HG03025 (cell line): ENCODE results near the gene EBPL.
"Not testable (repeated sequence)": the region's sequence is repeated elsewhere in the genome, so short reads cannot be mapped to it uniquely, and the experiment has no call there.

Source experiments
- ATAC-seq: cut with Tn5 transposase; IDR thresholded peaks from one replicate; pipeline ENCODE4 v1.9.1; 2021; ENCODE audit warnings: mild to moderate bottlenecking, moderate library complexity; ENCODE audit not compliant: unreplicated experiment, low FRiP score

EBPL gene

GRCh38 chr13:49636705-49637104 is 54.6 kb downstream of the EBPL start:
- ATAC-seq: no peak

DNA sequence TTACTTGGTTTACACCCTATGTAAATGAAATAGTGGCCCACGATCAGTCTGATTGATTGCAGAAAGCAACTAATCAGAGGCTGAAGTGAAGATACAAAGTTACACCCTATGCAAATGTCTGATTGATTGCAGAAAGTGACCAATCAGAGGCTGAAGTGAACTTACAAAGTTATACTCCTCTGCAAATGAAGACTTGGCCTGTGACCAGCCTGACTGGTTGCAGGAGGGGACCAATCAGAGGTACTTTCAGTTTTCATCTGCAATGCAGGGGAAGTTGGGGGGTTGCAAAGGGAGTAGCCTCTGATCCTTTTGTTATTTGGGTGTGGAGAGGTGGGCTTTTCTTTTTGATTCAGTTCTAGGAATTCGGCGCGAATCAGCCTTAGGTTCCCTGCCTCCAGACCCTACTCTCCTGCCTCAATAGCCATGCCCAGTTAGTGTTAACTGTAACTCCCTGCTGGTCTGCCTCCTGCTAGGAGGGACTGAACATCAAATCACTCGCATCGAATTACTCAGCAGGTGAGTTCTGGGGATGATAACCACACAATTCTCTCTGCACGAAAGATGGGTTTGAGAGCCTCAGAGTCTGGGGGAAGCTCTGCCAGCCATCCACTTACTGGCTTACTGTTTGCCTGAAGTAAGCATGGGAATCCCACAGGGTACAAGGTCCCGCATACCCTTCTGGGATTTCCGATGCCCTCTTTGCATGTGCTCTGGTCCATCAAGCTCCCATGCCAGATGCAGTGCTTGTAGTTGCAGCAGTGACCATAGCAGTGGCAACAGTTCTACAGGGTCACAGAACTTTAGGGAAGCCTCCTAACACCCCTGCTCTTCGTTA is 55.5 kb downstream of the EBPL start:
- ATAC-seq: no peak

DNA sequence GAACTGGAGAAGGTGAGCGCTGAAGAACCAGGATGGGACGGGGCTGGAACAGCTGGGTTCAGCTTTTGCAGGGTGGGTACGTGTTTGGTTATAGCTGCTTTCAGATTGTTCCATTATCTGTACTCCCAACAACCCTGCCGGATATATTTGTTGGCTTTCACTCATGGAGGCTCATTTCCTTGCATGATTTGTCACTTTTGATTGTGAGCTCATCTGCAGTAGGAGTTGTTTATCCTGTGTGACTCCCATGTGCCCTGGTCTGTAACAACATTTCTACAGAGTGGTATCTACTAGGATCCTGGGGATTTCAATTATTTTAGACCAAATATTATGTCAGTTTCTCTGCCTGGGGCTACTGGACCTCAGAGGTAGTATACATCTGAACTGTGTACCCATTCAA is 57.6 kb downstream of the EBPL start:
- ATAC-seq: no peak

DNA sequence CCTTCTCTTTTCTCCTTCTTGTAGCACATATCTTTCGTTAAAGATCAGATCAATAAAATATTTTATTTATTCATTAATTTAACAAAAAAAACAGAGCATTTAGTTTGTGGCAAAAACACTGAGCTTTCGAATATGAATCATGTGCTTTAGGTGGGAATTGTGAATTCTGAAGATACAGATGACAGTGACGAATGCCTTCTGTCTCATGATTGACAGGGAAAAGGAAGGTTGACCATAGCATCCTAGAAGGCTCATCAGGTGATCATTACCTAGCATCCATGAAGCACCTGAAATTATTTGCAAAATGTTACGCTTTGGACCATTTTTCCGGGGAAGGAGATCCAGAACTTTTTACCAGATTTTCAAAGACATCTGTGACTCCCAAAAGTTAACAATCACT is 59.1 kb downstream of the EBPL start:
- no peak for ATAC-seq

GRCh38 chr13:49630580-49630979 is 60.7 kb downstream of the EBPL start:
- no peak for ATAC-seq

DNA sequence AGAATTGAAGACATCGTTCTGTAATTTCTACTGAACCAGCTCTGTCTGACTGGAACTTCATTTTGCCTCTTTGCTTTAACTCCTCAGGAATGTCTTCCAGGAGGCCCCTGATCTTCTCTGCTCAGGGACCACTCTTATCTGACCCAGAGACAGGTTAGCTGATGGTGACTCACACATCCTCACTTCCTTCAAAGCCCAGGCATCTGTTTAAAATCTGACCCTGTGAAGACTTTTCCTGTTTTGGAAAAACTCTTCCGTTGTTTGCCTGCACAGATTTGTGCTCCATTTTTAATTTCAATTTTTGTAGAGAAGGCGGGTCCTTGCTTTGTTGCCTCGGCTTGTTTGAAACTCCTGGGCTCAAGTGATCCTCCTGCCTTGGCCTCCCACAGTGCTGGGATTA is 61.3 kb downstream of the EBPL start:
- ATAC-seq: no peak

DNA sequence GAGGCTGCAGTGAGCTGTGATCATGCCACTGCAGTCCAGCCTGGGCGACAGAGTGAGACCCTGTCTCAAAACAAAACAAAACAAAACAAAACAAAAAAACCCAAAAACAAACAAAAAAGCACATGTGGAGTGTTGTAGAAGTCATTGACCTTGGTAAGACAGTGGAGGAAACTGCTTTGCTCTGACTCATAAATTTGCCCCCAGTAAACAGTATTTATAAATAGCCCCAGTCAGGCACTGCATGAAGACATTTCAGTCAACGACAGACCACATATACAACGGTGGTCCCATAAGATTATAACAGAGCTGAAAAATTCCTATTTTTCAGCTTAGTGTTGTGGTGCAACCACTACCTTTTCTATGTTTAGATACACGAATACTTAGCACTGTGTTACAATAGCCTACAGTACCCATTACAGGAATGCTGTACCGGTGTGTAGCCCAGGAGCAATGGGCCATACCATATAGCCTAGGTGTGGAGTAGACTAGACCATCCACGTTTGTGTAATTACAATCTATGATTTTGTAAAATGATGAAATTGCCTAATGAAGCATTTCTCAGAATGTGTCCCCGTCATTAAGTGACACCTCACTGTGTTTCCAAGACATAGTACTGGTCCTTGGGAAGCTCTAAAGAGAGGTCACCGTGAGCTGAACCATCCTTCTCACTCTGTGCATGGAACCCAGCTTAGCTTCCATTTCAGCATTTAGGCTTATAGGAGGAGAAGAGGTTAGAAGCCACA is 61.9 kb downstream of the EBPL start:
- ATAC-seq: no peak

- ATAC-seq: peak; percentile 83
Observed at GRCh38 chr13:49627831-49628652, 63.2 kb downstream of the EBPL start, which contains the start of gene ARL11. TSS of gene ARL11 (plus strand) at chr13:49628507. CDS start at chr13:49630448, 1,941 bp downstream.

- no peak for ATAC-seq
Observed at GRCh38 chr13:49625392-49626079, 65.8 kb downstream of the EBPL start.

DNA sequence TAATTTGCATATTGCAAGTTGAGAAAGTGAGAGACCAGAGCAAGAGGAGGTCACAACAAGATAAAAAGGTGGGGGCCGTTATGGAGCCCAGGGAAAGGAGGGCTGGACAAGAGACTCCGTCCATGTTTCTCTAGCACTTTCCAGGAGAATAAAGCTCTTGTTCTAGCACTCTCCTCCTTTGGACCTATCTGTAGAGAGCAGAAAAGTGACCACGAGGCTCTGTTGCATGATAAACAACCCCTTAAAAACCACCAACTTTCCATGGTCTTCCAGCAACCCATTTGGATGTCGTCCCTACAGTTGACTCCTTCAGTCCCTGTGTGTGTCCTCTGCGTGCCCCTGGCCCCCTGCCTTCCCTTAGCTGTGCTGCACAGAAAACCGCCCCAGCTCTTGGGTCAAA is 67.1 kb downstream of the EBPL start:
- no peak for ATAC-seq

- no peak for ATAC-seq
Observed at GRCh38 chr13:49622174-49622946, 68.9 kb downstream of the EBPL start.

DNA sequence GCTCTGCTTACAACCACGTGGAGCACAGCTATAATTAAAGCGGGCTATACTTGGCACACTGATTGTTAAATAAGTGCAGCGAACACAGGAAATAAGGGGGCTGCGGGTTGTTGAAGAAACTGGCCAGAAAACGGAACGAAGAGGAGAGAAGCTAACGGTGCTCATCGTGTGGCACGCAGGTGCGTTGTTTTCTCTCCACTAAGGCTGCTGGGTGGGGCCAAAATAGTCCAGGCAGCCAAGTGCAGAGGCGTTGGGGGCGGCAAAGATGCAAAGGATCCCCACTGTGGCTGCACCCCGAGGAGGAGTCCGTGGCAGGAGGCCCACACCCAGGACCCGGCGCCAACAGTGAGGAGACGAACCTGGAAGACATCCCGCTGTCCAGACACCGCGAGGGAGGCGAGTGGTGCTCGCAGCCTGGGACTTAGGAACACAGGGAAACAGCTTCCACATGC is 71.1 kb downstream of the EBPL start:
- peak; percentile 82 for ATAC-seq

DNA sequence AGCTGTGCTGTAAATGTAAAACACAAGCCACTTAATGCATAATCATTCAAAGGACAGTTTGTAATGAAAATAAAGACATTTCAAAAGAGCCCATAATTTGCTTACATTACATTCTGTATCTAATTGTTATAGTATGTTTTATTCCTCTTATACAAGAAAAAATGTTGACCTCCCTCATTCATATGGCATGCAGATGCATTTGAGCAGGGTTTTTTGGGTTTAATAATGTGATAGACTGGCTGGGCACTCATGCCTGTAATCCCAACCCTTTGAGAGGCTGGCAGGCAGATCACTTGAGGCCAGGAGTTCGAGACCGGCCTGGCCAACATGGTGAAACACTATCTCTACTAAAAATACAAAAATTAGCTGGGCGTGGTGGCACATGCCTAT is 74.6 kb downstream of the EBPL start:
- ATAC-seq: no peak

DNA sequence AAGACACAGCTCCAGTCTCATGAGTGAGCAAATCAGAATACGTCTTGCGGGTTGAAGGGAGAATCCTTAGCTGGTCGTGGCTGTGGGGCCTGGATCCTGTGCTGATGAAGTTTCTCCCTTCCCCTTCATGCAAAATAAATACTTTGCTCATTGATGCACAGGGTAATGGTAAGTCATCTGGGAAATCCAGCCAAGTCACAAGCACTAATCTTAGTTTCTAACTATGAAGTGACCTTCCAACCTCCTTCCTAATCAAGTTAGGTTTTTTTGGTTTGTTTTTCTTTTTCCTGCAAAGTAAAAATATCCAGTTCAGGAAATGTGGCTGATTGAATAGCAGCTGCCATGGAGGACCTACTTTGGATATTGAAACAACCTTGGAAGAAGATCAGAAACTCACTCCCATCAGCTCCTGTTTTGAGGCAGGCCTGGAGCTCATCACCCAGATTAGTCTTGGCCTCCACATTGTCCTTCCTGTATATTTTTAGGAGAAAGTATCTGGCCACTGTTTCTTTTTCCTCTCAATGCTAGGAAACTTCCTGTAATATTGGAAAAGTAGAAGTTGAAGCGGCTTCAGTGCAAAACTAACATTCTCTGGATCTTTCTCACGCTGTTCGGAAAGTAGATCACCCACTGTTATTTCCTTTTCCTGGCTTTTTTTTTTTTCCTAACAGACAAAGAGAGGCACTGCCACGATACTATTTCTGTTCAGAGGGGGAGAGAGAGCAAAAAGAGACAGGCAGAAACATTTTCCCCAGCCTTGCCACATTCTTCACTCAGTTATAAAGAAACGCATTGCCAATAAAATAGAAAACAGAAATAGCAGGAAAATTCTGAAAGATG is 75.2 kb downstream of the EBPL start:
- ATAC-seq: no peak

DNA sequence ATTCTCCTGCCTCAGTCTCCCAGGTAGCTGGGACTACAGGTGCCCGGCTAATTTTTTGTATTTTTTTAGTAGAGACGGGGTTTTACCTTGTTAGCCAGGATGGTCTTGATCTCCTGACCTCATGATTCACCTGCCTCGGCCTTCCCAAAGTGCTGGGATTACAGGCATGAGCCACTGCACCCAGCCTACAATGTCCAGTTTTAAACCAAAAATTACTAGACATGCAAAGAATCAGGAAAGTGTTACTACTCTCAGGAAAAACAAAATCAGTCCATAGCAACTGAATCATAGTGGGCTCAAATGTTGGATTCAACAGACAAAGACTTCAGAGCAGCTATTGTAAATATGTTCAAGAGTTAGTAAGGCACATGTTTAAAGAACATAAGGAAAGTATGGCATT is 79.2 kb downstream of the EBPL start:
- ATAC-seq: not testable (repeated sequence)
